Nephron (organoid): ENCODE measurements around the gene RASGRF2.
"Not testable (repeated sequence)": the region's sequence is repeated elsewhere in the genome, so short reads cannot be mapped to it uniquely, and the experiment has no call there.

ENCODE experiments used
- H3K27ac Mint-ChIP-seq, 3 experiments: 2 replicates each; pipeline ENCODE4 v1.8.0; 2020; ENCODE audit warnings: mixed read lengths in 3 of 3, mild to moderate bottlenecking in 2 of 3, moderate library complexity in 1 of 3
- H3K27me3 Mint-ChIP-seq: 2 replicates; pipeline ENCODE4 v1.8.0; 2021; ENCODE audit warnings: low read depth, mild to moderate bottlenecking, moderate library complexity, mixed read lengths
- H3K36me3 Mint-ChIP-seq: 2 replicates; pipeline ENCODE4 v1.8.0; 2020; ENCODE audit warnings: low read depth, mixed read lengths
- H3K4me1 Mint-ChIP-seq: 2 replicates; pipeline ENCODE4 v1.8.0; 2020; ENCODE audit warnings: mixed read lengths
- H3K4me3 Mint-ChIP-seq, 3 experiments: 2 replicates each; pipeline ENCODE4 v1.8.0; 2020; ENCODE audit warnings: mild to moderate bottlenecking in 3 of 3, mixed read lengths in 3 of 3, moderate library complexity in 2 of 3
- H3K9me3 Mint-ChIP-seq: 2 replicates; pipeline ENCODE4 v1.8.0; 2020; ENCODE audit warnings: mixed read lengths
- CTCF ChIP-seq, 3 experiments: fragments of 200-600 bp; sonication (generic); IDR thresholded peaks; one replicate each; pipeline ENCODE4 v1.5.0; 2021; ENCODE audit warnings: antibody characterized with exemption in 3 of 3; ENCODE audit not compliant: unreplicated experiment in 3 of 3

The RASGRF2 gene

DNA sequence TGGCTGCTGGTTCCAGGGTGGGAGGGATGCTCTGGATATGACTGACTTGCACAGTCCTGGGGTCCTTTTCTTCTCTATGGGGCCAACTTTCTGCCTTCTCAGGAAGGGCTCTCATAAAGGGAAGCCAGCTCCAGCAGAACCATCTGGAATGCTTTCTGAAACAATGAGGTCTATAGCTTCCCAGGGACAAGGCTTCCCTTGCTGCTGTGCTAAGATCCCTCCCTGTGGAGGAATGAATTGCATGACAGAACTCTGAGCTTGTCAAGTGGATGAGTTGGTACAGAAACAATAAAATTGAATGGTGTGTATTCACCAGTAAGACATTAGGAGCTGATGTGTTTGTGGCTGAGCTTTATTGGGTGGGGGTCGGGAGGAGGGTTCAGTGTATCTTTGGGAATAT, 292.7 kb downstream of the RASGRF2 start:
- H3K9me3 Mint-ChIP-seq = peaks cover 4% of the 10 kb centered on the region

GRCh38 chr5:81253875-81254274, 293.7 kb downstream of the RASGRF2 start:
- Mint-ChIP-seq H3K4me1 (no peaks in the 10 kb centered on the region), H3K27me3 (no peaks in the 10 kb centered on the region), H3K36me3 (peaks cover 46% of the 10 kb centered on the region), H3K27ac (no peak overlapping the region), H3K9me3 (peaks cover 4% of the 10 kb centered on the region), H3K4me3 (no peak overlapping the region)
- TF ChIP-seq CTCF (IDR thresholded peaks at IDR 0.05; ENCODE audit: unreplicated experiment in 3 of 3) = no peak

More for the DNA sequence above, 292.7 kb downstream of the RASGRF2 start:
- no peak overlapping the region for H3K27ac Mint-ChIP-seq
- H3K27me3 Mint-ChIP-seq = no peaks in the 10 kb centered on the region
- TF ChIP-seq CTCF (IDR thresholded peaks at IDR 0.05; ENCODE audit: unreplicated experiment in 3 of 3) = no peak
- no peaks in the 10 kb centered on the region for H3K4me1 Mint-ChIP-seq
- peaks cover 47% of the 10 kb centered on the region for H3K36me3 Mint-ChIP-seq
- no peak overlapping the region for H3K4me3 Mint-ChIP-seq

- H3K27ac Mint-ChIP-seq = no peak overlapping the region
- no peak overlapping the region for H3K4me3 Mint-ChIP-seq
- H3K9me3 Mint-ChIP-seq = peaks cover 7% of the 10 kb centered on the region
- no peak for TF ChIP-seq CTCF (IDR thresholded peaks at IDR 0.05; ENCODE audit: unreplicated experiment in 3 of 3)
- no peaks in the 10 kb centered on the region for H3K4me1 Mint-ChIP-seq
- H3K27me3 Mint-ChIP-seq = no peaks in the 10 kb centered on the region
- peaks cover 51% of the 10 kb centered on the region for H3K36me3 Mint-ChIP-seq
Measured at GRCh38 chr5:81254886-81255559, 294.9 kb downstream of the RASGRF2 start.

DNA sequence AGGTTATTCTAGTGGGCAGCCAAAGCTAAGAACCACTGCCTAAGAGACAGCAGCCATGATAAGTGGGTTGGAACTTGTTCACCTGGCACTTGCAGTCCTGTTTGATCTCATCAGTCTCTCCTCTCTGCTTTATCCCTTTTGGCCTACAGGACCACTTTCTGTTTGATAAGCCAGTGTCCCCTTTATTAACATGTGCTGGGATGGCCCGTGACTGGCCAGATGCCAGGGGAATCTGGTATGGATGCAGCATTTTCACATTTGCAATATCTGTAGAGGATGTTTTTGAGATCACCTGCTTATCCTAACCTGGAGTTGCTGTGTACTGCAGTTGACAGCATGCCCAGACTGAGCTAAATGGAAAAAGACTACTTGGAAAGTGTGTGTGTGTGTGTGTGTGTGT, 296.6 kb downstream of the RASGRF2 start:
- H3K36me3 Mint-ChIP-seq = peaks cover 53% of the 10 kb centered on the region
- no peak overlapping the region for H3K4me3 Mint-ChIP-seq
- TF ChIP-seq CTCF (IDR thresholded peaks at IDR 0.05; ENCODE audit: unreplicated experiment in 3 of 3) = no peak
- no peak overlapping the region for H3K27ac Mint-ChIP-seq
- peaks cover 23% of the 10 kb centered on the region for H3K9me3 Mint-ChIP-seq
- no peaks in the 10 kb centered on the region for H3K4me1 Mint-ChIP-seq
- H3K27me3 Mint-ChIP-seq = no peaks in the 10 kb centered on the region

DNA sequence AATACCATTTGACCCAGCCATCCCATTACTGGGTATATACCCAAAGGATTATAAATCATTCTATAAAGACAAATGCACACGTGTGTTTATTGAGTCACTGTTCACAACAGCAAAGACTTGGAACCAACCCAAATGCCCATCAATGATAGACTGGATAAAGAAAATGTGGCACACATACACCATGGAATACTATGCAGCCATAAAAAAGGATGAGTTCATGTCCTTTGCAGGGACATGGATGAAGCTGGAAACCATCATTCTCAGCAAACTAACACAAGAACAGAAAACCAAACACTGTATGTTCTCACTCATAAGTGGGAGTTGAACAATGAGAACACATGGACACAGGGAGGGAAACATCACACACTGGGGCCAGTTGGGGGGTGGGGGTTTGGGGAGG, 302.6 kb downstream of the RASGRF2 start:
- H3K27ac Mint-ChIP-seq, H3K4me3 Mint-ChIP-seq, H3K27me3 Mint-ChIP-seq, H3K4me1 Mint-ChIP-seq: not testable (repeated sequence)
- Mint-ChIP-seq H3K9me3 (peaks cover 45% of the 10 kb centered on the region), H3K36me3 (peaks cover 51% of the 10 kb centered on the region)

GRCh38 chr5:81265101-81265500, 304.9 kb downstream of the RASGRF2 start:
- TF ChIP-seq CTCF (IDR thresholded peaks at IDR 0.05; ENCODE audit: unreplicated experiment in 3 of 3) = no peak
- Mint-ChIP-seq H3K9me3 (peaks cover 42% of the 10 kb centered on the region), H3K27me3 (no peaks in the 10 kb centered on the region), H3K36me3 (peaks cover 39% of the 10 kb centered on the region), H3K4me3 (no peak overlapping the region), H3K27ac (no peak overlapping the region), H3K4me1 (no peaks in the 10 kb centered on the region)
